Fibroblast of peridontal ligament (primary cell): ENCODE data around the gene KATNAL2.

Experiments
- DNase-seq: peaks from one replicate; pipeline ENCODE4 v3.0.0-alpha.2; 2010; ENCODE audit errors: extremely low read depth

The KATNAL2 gene

DNA sequence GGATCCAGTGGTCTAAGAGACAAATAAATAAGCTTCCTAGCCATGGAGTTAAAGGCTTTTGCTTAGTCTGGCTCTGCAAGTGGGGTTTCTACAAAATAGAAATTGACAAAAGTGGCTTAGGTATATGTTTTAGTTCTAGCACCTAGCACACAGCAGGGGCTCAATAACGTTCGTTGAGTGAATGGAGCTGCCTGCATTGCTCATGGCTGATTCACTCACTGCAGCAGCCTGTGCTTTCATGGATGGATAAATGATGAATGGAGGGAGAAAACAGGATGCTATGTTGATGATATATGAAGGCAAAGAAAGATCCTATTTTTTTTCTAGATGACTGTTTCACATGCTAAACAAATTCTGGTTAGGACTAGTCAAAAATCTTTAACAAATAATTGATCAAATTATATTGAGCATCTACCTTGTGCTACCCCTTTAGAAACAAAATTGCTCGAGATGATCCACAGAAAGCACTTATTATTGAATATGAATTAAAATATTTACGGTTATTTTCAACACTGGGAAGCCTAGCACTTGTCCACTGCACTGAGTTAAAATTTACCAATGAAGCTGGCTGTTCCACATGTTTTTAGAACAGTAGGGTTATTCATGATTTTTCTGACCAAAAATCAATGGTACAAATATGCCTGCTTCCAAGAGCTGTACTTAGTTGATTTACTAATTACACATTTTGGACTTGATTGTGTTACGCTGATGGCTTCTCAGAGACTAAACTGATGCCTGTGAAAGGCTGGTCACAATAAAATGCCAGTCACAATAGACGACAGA, 193.3 kb downstream of the KATNAL2 start:
- DNase-seq: no peak

GRCh38 chr18:47113796-47114540, 196.6 kb downstream of the KATNAL2 start:
- peak; percentile 63 for DNase-seq

GRCh38 chr18:47115205-47115604, 197.8 kb downstream of the KATNAL2 start:
- DNase-seq: no peak

- DNase-seq: peak; percentile 36
Observed at GRCh38 chr18:47118981-47119380, 201.6 kb downstream of the KATNAL2 start.

GRCh38 chr18:47120428-47120827, 203.0 kb downstream of the KATNAL2 start:
- no peak for DNase-seq

DNA sequence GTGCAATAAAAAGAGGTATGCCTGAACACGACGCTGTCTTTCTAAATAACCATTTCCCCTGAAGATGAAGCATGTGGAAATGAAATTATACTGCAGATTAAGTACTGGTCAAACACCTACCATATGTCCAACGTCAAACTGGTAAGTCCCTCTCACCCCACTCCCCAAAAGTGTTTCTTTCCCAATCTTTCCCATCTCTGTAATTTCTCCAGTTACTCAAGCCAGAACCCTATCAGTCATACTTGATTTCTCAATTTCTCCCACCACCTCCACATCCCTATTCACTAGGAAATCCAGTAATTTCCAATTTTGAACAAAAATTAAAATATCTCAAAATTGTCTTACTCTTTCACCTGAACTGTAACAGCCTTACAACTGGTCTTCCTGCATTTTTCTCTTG, 203.7 kb downstream of the KATNAL2 start:
- DNase-seq: no peak

- no peak for DNase-seq
Observed at GRCh38 chr18:47141289-47141688, 223.9 kb downstream of the KATNAL2 start.

- DNase-seq: no peak
Observed at GRCh38 chr18:47143153-47143552, 225.8 kb downstream of the KATNAL2 start.

- DNase-seq: no peak
Observed at GRCh38 chr18:47143899-47144485, 226.6 kb downstream of the KATNAL2 start.

GRCh38 chr18:47146206-47146605, 228.8 kb downstream of the KATNAL2 start:
- DNase-seq: no peak

DNA sequence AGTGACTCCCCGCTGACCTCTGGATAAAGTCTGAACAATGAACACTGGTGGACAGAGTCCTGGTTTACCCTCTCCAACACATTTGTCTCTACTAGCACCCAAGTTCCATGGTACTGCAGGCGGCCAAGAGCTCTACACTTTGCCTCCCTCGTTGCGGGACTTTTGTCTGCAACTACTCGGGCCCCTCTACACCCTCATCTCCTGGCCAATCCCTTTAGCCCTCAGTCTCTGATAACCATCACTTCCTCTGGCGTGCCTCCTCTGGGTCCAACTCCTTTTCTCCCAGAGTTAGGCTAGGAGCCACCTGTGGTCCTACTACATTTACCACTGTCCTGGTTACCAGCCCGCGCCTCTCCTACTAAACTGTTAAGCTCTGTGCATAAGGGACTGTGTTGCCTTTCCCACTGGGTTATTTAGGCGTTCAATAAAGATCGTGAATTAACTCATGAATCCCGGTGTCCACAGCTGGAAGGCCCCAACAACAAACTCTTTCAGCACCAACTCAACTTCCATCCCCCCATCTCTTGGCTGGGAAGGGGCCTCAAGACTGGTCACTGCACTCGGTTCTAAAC, 232.1 kb downstream of the KATNAL2 start:
- peak; percentile 6 for DNase-seq

DNA sequence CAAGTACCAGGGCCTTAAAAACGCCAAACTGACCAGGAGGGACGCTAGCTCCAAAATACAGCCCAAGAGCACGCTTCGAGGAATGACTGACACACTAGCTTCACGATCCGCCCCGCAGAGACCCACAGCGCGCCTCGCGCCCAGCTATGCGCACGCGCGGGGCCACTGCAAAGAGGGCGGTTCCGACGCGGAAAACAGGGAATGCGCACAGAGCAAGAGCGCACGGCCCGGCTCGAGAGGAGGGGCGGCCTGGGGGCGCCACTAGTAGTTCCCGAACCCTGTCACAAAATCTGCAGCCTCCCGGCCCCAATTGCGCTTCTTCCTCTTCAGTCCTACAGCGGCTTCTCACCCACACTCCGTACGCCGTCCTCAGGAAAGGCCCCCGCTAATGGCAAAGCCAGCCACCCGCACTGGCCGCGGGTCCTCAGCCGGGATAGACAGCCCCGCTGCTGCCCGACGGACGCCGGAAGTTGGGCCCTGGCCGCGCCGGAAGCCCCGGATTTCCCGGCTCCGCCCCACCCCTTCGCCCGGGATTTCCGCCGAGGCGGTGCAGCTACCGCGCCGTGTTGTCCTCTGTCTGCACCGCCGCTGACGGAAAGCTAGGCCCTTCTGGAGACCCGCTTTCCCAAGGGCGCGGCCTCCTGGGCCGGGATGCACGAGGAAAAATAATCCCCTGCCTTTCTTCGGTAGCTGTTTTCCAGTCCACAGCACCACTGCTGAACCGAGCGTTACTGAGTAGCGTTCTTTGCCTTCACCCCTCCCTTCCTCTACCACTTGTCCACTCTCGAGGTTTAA, 232.8 kb downstream of the KATNAL2 start, which contains the start of gene HDHD2:
Gene HDHD2, minus strand, starts transcription at position 472 of the 795 bp plus-strand sequence. CDS start 14,061 bp downstream, outside the sequence.
- DNase-seq: peak; percentile 70

- no peak for DNase-seq
Observed at GRCh38 chr18:47150824-47151366, 233.5 kb downstream of the KATNAL2 start.

DNA sequence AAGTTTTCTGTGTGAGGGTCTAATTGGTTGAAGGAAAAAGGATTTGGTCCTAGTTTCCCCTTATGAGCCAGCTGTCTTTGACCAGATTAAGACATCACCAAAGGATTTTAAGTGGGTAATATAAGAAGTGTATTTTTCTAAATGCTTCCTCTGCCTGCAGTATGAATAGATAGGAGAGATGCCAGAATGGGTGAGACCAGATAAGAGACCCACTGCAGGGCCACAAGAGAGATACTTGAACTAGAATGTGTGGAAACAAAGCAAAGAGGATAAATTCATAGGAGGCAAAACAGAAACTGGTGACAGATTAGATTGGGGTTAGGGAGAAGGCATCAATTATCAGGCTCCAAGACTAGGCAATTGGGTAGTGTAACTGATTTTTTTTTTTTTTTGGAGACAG, 234.0 kb downstream of the KATNAL2 start:
- no peak for DNase-seq
